ENCODE results near the gene CNIH1.

DNA sequence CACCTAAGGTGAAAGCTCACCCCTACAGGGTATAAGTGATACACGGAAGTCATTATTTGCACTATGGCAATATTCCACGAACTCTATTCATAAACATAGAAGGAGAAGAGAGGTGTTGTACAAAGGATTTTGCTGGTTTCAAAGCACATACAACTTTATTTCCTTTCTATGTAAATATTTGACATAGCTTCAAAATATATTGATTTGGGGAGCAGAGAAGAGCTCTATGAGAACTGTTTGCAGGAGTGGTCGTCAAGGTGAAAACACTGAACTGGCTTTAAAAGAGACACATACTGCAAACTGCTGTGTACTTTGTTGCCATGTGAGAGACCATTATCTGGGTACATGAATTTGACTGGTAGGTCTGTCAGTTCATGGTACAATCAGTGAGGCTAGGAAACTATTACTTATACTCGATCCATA is 16.7 kb downstream of the CNIH1 start:
- TF ChIP-seq, protein P1, sequence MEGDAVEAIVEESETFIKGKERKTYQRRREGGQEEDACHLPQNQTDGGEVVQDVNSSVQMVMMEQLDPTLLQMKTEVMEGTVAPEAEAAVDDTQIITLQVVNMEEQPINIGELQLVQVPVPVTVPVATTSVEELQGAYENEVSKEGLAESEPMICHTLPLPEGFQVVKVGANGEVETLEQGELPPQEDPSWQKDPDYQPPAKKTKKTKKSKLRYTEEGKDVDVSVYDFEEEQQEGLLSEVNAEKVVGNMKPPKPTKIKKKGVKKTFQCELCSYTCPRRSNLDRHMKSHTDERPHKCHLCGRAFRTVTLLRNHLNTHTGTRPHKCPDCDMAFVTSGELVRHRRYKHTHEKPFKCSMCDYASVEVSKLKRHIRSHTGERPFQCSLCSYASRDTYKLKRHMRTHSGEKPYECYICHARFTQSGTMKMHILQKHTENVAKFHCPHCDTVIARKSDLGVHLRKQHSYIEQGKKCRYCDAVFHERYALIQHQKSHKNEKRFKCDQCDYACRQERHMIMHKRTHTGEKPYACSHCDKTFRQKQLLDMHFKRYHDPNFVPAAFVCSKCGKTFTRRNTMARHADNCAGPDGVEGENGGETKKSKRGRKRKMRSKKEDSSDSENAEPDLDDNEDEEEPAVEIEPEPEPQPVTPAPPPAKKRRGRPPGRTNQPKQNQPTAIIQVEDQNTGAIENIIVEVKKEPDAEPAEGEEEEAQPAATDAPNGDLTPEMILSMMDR (IDR thresholded peaks at IDR 0.05; ENCODE audit: low read depth, low read length, poor library complexity, severe bottlenecking), result no peak
- no peak for TF ChIP-seq EZH2phosphoT487 (IDR thresholded peaks at IDR 0.05; ENCODE audit: borderline replicate concordance, low read length)

Data from DOHH2 (cell line).